Glutamatergic neuron (in vitro differentiated cells): Measurements from ENCODE around the gene PLEKHD1. TPM values are rescaled to one million over a fixed set of nuclear protein-coding genes. Genes with fewer than 3 reads are reported as not detected.

ENCODE experiments used
- DNase-seq: peaks from one replicate; pipeline ENCODE4 v3.0.0; 2022
- H3K27ac Mint-ChIP-seq: one replicate; pipeline ENCODE4 v1.8.0; 2020; ENCODE audit warnings: mild to moderate bottlenecking, mixed read lengths, inconsistent platforms; ENCODE audit not compliant: unreplicated experiment
- H3K27me3 Mint-ChIP-seq: one replicate; pipeline ENCODE4 v1.8.0; 2020; ENCODE audit warnings: mild to moderate bottlenecking, moderate library complexity, mixed read lengths, inconsistent platforms; ENCODE audit not compliant: unreplicated experiment
- H3K36me3 Mint-ChIP-seq: one replicate; pipeline ENCODE4 v1.8.0; 2020; ENCODE audit warnings: mild to moderate bottlenecking, mixed read lengths, inconsistent platforms; ENCODE audit not compliant: unreplicated experiment
- H3K4me1 Mint-ChIP-seq: one replicate; pipeline ENCODE4 v1.8.0; 2020; ENCODE audit warnings: mild to moderate bottlenecking, low read depth, mixed read lengths, inconsistent platforms; ENCODE audit not compliant: unreplicated experiment
- H3K4me3 Mint-ChIP-seq: one replicate; pipeline ENCODE4 v1.8.0; 2020; ENCODE audit warnings: mild to moderate bottlenecking, mixed read lengths, inconsistent platforms; ENCODE audit not compliant: unreplicated experiment
- H3K9me3 Mint-ChIP-seq: one replicate; pipeline ENCODE4 v1.8.0; 2020; ENCODE audit warnings: mild to moderate bottlenecking, moderate library complexity, mixed read lengths, inconsistent platforms; ENCODE audit not compliant: unreplicated experiment
- CTCF ChIP-seq: fragments of 200-600 bp; sonication (generic); IDR thresholded peaks from one replicate; pipeline ENCODE4 v1.5.0; 2021; ENCODE audit not compliant: partially characterized antibody, unreplicated experiment
- total RNA-seq: library from RNA; stranded (reverse); fragmentation: NEBNext Ultra II Directional; extraction: Animal tissue kit (Norgen Biotek cat#: 25700); gene quantifications from one replicate; pipeline ENCODE4 v1.2.1, GENCODE V29; 2021; ENCODE audit not compliant: unreplicated experiment

Gene PLEKHD1
- total RNA-seq, 1 donor from 2014 or later, result 1.3 TPM

- Mint-ChIP-seq H3K9me3 (peaks cover 11% of the 10 kb centered on the region), H3K27me3 (peaks cover 3% of the 10 kb centered on the region), H3K27ac (peak overlapping the region; percentile 45), H3K4me1 (peaks cover 9% of the 10 kb centered on the region), H3K4me3 (no peak overlapping the region), H3K36me3 (peaks cover 10% of the 10 kb centered on the region)
- peak; percentile 48 for DNase-seq
- no peak for TF ChIP-seq CTCF
Measured at GRCh38 chr14:69543341-69544115, 59.0 kb downstream of the PLEKHD1 start.

- peak overlapping the region; percentile 86 for H3K4me3 Mint-ChIP-seq
- TF ChIP-seq CTCF, result peak; percentile 97
- peak overlapping the region; percentile 85 for H3K27ac Mint-ChIP-seq
- DNase-seq, result peak; percentile 86
- peaks cover 5% of the 10 kb centered on the region for H3K36me3 Mint-ChIP-seq
- H3K4me1 Mint-ChIP-seq, result peaks cover 9% of the 10 kb centered on the region
- H3K27me3 Mint-ChIP-seq, result peaks cover 3% of the 10 kb centered on the region
- peaks cover 10% of the 10 kb centered on the region for H3K9me3 Mint-ChIP-seq
Measured at GRCh38 chr14:69547701-69548348, 63.3 kb downstream of the PLEKHD1 start.

DNA sequence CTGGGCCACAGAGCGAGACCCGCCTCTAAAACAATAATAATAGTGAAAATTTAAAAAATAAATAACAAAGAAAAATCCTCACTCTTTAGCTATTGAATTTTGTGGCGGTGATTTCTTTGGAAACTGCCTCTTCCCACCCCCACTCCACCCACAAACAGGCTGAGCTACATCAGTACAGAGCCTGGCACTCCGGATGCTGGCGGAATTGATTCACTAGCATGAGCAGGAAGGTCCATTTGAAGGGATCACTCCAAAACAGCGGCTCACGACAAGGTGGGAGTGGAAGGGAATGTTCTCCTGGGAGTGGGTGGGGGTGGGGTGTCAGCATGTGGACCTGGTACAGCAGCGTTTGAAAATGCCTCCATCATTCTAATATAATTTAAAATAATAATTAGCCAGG lies 64.0 kb downstream of the PLEKHD1 start:
- peaks cover 3% of the 10 kb centered on the region for H3K27me3 Mint-ChIP-seq
- H3K4me1 Mint-ChIP-seq, result peaks cover 8% of the 10 kb centered on the region
- H3K27ac Mint-ChIP-seq, result no peak overlapping the region
- no peak for DNase-seq
- TF ChIP-seq CTCF, result no peak
- no peak overlapping the region for H3K4me3 Mint-ChIP-seq
- peaks cover 10% of the 10 kb centered on the region for H3K9me3 Mint-ChIP-seq
- peaks cover 5% of the 10 kb centered on the region for H3K36me3 Mint-ChIP-seq

- H3K4me1 Mint-ChIP-seq, result no peaks in the 10 kb centered on the region
- H3K27me3 Mint-ChIP-seq, result no peaks in the 10 kb centered on the region
- no peak overlapping the region for H3K27ac Mint-ChIP-seq
- no peaks in the 10 kb centered on the region for H3K36me3 Mint-ChIP-seq
- DNase-seq, result no peak
- TF ChIP-seq CTCF, result no peak
- H3K4me3 Mint-ChIP-seq, result no peak overlapping the region
- H3K9me3 Mint-ChIP-seq, result peaks cover 4% of the 10 kb centered on the region
Measured at GRCh38 chr14:69551511-69551910, 67.0 kb downstream of the PLEKHD1 start.

GRCh38 chr14:69553252-69553651 lies 68.7 kb downstream of the PLEKHD1 start:
- H3K4me3 Mint-ChIP-seq, result no peak overlapping the region
- TF ChIP-seq CTCF, result no peak
- no peaks in the 10 kb centered on the region for H3K36me3 Mint-ChIP-seq
- no peaks in the 10 kb centered on the region for H3K27me3 Mint-ChIP-seq
- peaks cover 2% of the 10 kb centered on the region for H3K9me3 Mint-ChIP-seq
- no peak for DNase-seq
- H3K27ac Mint-ChIP-seq, result no peak overlapping the region
- no peaks in the 10 kb centered on the region for H3K4me1 Mint-ChIP-seq
